ENCODE measurements around the gene GSAP.

DNA sequence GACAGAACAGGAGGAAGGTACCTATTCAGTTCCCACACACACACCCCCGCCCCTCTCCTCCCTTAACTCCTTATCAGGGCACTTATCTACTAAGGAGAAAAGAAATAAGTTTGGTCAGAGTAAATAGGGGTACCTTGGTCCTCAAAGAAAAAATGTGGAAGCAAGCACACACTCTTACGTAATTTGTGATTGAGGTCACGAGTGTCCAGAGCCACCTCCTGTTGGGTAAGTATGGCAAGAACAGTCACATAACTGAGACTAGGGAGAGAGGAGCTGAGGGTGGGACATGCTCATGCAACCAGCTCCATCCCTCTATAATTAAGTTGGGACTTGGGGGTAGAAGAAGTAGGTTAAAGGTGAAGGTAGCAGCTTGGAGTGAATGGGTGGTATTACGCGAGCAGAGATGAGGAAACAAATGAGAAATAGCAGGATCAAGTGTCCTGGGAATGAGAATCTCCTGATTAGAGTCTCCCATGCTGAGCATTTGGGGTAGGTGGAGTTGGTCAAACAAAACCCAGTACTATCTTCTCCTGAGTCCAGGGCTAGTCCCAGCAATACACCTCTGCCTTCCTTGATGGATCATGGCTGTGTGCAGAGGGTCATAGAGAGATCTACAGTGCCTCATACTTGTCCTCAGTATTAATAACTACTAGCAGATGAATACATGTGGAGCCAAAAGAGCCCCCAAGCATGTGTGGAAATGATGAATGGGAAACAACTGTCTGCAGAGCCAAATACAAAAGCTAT, 77.1 kb downstream of the GSAP start:
- TF ChIP-seq, protein P1, sequence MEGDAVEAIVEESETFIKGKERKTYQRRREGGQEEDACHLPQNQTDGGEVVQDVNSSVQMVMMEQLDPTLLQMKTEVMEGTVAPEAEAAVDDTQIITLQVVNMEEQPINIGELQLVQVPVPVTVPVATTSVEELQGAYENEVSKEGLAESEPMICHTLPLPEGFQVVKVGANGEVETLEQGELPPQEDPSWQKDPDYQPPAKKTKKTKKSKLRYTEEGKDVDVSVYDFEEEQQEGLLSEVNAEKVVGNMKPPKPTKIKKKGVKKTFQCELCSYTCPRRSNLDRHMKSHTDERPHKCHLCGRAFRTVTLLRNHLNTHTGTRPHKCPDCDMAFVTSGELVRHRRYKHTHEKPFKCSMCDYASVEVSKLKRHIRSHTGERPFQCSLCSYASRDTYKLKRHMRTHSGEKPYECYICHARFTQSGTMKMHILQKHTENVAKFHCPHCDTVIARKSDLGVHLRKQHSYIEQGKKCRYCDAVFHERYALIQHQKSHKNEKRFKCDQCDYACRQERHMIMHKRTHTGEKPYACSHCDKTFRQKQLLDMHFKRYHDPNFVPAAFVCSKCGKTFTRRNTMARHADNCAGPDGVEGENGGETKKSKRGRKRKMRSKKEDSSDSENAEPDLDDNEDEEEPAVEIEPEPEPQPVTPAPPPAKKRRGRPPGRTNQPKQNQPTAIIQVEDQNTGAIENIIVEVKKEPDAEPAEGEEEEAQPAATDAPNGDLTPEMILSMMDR (IDR thresholded peaks at IDR 0.05): no peak
- TF ChIP-seq POLR2AphosphoS5 (IDR thresholded peaks at IDR 0.05; ENCODE audit: insufficient read depth in 1 of 2, low read depth in 1 of 2) (no peak), POLR2A (IDR thresholded peaks at IDR 0.05) (no peak)
